Gastroesophageal sphincter (tissue), 4 donors: ENCODE measurements around the gene GPC1. TPM values are rescaled to one million over a fixed set of nuclear protein-coding genes. Genes with fewer than 3 reads are reported as not detected.

Experiments used
- ATAC-seq: fragments of 150-250 bp; one replicate; pipeline ENCODE4 v1.9.1; 2016; ENCODE audit warnings: mild to moderate bottlenecking, moderate library complexity
- H3K27ac ChIP-seq, 4 donors: fragments of 200-600 bp; sonication (generic) in 3 of 4; 1 replicate in 3 of 4; 2 replicates in 1 of 4; pipeline ENCODE4 v1.5.1; 2016 to 2019
- H3K27me3 ChIP-seq: fragments of 200-600 bp; sonication (generic); one replicate; pipeline ENCODE4 v1.5.1; 2019
- H3K36me3 ChIP-seq, 2 donors: fragments of 200-600 bp; sonication (generic); one replicate each; pipeline ENCODE4 v1.5.1; 2019; ENCODE audit warnings: control low read depth in 1 of 2
- H3K4me1 ChIP-seq, 3 donors: fragments of 200-600 bp; sonication (generic); 1 replicate in 2 of 3; 2 replicates in 1 of 3; pipeline ENCODE4 v1.5.1; 2016 to 2019; ENCODE audit warnings: control low read depth in 2 of 3
- H3K4me3 ChIP-seq, 2 donors: fragments of 200-600 bp; sonication (generic); one replicate each; pipeline ENCODE4 v1.5.1; 2019; ENCODE audit warnings: mild to moderate bottlenecking in 1 of 2, moderate library complexity in 1 of 2
- H3K9me3 ChIP-seq, 3 donors: fragments of 200-600 bp; sonication (generic); one replicate each; pipeline ENCODE4 v1.5.1; 2017 to 2019; ENCODE audit warnings: control low read depth in 2 of 3
- EP300 ChIP-seq: sonication (generic); formaldehyde crosslinking; IDR thresholded peaks from one replicate; pipeline ENCODE4 v1.6.1; 2017; ENCODE audit warnings: antibody characterized with exemption, mild to moderate bottlenecking
- POLR2A ChIP-seq, 2 donors: fragments of 450-650 bp; IDR thresholded peaks; one replicate each; pipeline ENCODE4 v1.6.1; 2017; ENCODE audit warnings: antibody characterized with exemption in 2 of 2, mild to moderate bottlenecking in 2 of 2, moderate library complexity in 1 of 2
- POLR2AphosphoS5 ChIP-seq: sonication (generic); formaldehyde crosslinking; IDR thresholded peaks from one replicate; pipeline ENCODE4 v1.6.1; 2017; ENCODE audit warnings: antibody characterized with exemption
- WGBS, 2 donors: methylation state at CpG; one replicate each; pipeline ENCODE4 v1.1.5; 2018; ENCODE audit warnings: low coverage in 1 of 2; 5-methylcytosine and 5-hydroxymethylcytosine counted together
- total RNA-seq, 4 donors: library from RNA; depleted of rRNA; stranded (reverse); fragments of >200 nt; gene quantifications; one replicate each; pipeline ENCODE4 v1.1.0, GENCODE V29; 2016
- TF ChIP-seq, protein P1 (sequence below), 4 experiments: fragments of 200-600 bp in 2 of 4; fragments of 450-650 bp in 2 of 4; sonication (generic) in 1 of 4; IDR thresholded peaks; one replicate each; pipeline ENCODE4 v1.5.1; 2017 to 2019; ENCODE audit warnings: antibody characterized with exemption in 4 of 4, mild to moderate bottlenecking in 2 of 4, moderate library complexity in 2 of 4

GPC1 gene
- total RNA-seq, 4 donors from 2014 or later: 22.5 to 73.9 (median 43.3) TPM

DNA sequence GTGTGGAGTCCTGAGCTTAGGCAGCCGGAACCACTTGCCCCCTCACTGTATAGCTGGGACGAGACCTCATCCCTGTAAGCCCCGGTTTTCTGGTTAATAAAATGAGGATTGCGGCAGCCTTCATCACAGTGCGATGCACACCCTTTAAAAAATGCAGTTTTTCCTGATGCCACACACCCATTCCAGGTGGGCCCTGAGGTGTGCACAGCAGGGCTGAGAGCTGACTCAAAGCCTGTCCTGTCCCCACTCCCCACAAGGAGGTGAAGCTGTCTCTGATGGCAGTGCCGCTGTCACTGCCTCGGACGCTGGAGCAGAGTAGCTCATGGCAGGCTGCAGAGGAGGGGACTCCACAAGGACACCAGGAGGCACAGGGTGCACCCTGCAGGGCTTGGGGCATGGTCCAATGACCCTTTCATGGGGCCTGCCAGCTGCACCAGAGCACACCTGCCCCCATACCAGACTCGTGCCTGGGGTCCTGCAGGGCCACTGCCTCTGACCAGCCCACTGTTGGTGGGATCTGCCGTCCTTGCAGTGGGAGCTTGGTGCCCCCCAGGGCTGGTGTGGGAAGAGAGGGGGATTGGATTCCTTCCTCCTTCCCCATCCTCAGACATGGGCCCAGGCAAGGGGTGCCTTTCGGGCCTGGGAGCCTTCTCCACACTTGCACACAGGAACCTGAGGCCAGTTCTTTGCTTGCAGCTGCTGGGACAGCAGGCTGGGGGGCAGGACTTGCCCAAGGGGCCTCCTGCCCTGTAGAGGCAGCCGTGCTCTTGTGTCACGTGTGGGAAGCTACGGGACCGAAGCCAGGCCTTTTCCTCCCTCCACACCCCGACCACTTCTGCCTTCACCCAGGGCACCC lies 22.8 kb downstream of the GPC1 start:
- Histone ChIP-seq H3K4me3 (no peak overlapping the region), H3K9me3 (no peaks in the 10 kb centered on the region), H3K4me1 (peaks cover 0 to 35% (median 17%) of the 10 kb centered on the region in 3 donors), H3K36me3 (peaks cover 0 to 43% of the 10 kb centered on the region in 2 donors), H3K27me3 (peaks cover 13% of the 10 kb centered on the region), H3K27ac (no peak overlapping the region)
- 70 to 90% methylated on average over 2 to 4 of the region's 16 CpGs for WGBS, 2 donors
- no peak for ATAC-seq
- TF ChIP-seq EP300: no peak
- no peak for TF ChIP-seq POLR2A (IDR thresholded peaks at IDR 0.05)
- TF ChIP-seq POLR2AphosphoS5: no peak
- TF ChIP-seq, protein P1, sequence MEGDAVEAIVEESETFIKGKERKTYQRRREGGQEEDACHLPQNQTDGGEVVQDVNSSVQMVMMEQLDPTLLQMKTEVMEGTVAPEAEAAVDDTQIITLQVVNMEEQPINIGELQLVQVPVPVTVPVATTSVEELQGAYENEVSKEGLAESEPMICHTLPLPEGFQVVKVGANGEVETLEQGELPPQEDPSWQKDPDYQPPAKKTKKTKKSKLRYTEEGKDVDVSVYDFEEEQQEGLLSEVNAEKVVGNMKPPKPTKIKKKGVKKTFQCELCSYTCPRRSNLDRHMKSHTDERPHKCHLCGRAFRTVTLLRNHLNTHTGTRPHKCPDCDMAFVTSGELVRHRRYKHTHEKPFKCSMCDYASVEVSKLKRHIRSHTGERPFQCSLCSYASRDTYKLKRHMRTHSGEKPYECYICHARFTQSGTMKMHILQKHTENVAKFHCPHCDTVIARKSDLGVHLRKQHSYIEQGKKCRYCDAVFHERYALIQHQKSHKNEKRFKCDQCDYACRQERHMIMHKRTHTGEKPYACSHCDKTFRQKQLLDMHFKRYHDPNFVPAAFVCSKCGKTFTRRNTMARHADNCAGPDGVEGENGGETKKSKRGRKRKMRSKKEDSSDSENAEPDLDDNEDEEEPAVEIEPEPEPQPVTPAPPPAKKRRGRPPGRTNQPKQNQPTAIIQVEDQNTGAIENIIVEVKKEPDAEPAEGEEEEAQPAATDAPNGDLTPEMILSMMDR (IDR thresholded peaks at IDR 0.05): no peak

- H3K4me3 ChIP-seq: no peak overlapping the region
- peaks cover 0 to 29% (median 13%) of the 10 kb centered on the region in 3 donors for H3K4me1 ChIP-seq
Observed at GRCh38 chr2:240458900-240459391, 23.5 kb downstream of the GPC1 start.

GRCh38 chr2:240459401-240460252 lies 24.2 kb downstream of the GPC1 start:
- H3K4me1 ChIP-seq: peaks cover 0 to 22% (median 10%) of the 10 kb centered on the region in 3 donors
- ATAC-seq: no peak
- peaks cover 0 to 56% of the 10 kb centered on the region in 2 donors for H3K36me3 ChIP-seq
- H3K27me3 ChIP-seq: peaks cover 5% of the 10 kb centered on the region
- WGBS, 2 donors: no CpG with 5 or more reads among the region's 23 CpGs
- TF ChIP-seq EP300 (no peak), POLR2A (IDR thresholded peaks at IDR 0.05) (no peak), POLR2AphosphoS5 (no peak)
- TF ChIP-seq, protein P1 (IDR thresholded peaks at IDR 0.05): no peak
- no peaks in the 10 kb centered on the region for H3K9me3 ChIP-seq
- H3K4me3 ChIP-seq: no peak overlapping the region
- H3K27ac ChIP-seq: no peak overlapping the region

More at GRCh38 chr2:240458900-240459391, 23.5 kb downstream of the GPC1 start:
- 100% methylated on average over 1 of the region's 18 CpGs; no CpG with 5 or more reads in 1 of the 2 donors for WGBS, 2 donors
- no peaks in the 10 kb centered on the region for H3K9me3 ChIP-seq
- no peak for ATAC-seq
- peaks cover 7% of the 10 kb centered on the region for H3K27me3 ChIP-seq
- peaks cover 0 to 49% of the 10 kb centered on the region in 2 donors for H3K36me3 ChIP-seq
- no peak overlapping the region for H3K27ac ChIP-seq
- TF ChIP-seq, protein P1 (IDR thresholded peaks at IDR 0.05): no peak
- TF ChIP-seq POLR2A (IDR thresholded peaks at IDR 0.05): no peak
- TF ChIP-seq EP300: no peak
- TF ChIP-seq POLR2AphosphoS5: no peak

DNA sequence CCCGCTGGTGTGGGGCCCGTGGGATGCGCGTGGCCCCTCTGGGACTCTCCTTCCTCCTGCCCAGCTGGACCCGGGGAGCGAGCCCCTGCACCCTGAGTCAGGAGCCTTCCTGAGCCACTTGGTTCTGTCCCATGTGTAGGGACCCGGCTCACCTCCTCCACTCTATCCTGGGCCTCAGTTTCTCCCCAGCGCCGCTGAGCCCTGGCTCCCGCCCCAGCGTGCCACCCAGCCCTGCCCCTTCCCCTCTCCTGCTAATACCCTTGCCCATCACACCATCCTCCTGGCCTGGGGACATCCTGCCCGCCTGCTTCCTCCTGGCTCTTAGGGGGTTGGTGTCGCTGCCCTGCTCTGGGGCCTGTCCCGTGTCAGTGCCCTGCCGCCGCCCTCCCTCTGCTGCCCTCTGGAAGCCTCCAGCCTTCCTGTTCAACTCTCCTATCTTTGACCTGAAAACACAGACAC lies 24.8 kb downstream of the GPC1 start:
- Histone ChIP-seq H3K4me1 (peaks cover 0 to 15% (median 8%) of the 10 kb centered on the region in 3 donors), H3K27ac (no peak overlapping the region), H3K36me3 (peaks cover 0 to 63% of the 10 kb centered on the region in 2 donors), H3K9me3 (no peaks in the 10 kb centered on the region), H3K27me3 (peaks cover 2% of the 10 kb centered on the region), H3K4me3 (no peak overlapping the region)
- no peak for ATAC-seq
- 92 to 94% methylated on average over 5 to 10 of the region's 16 CpGs for WGBS, 2 donors
- no peak for TF ChIP-seq POLR2A (IDR thresholded peaks at IDR 0.05)
- TF ChIP-seq POLR2AphosphoS5: no peak
- TF ChIP-seq, protein P1 (IDR thresholded peaks at IDR 0.05): no peak
- TF ChIP-seq EP300: no peak
